HG03060 (cell line): ENCODE measurements around the gene CC2D2B.

Experiments used
- ATAC-seq: cut with Tn5 transposase; IDR thresholded peaks from one replicate; pipeline ENCODE4 v1.9.1; 2021; ENCODE audit warnings: low read depth, moderate number of reproducible peaks; ENCODE audit not compliant: unreplicated experiment

Gene CC2D2B

GRCh38 chr10:96074776-96075175 lies 167.0 kb downstream of the CC2D2B start:
- no peak for ATAC-seq

DNA sequence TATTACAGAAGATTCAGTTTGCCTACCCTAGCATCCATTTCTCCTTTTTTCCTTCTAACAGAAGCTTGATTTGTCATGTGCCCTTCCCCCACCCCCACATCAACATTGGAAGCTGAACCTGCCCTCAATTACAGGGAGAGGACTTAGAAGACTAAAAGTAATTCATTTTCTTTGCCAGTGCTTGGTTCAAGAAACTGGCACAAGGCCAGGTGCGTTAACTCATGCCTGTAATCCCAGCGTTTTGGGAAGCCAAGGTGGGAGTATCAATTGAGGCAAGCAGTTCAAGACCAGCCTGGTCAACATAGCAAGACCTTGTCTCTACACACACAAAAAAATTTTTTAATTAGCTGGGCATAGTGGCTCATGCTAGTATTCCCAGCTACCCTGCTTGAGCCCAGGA lies 168.2 kb downstream of the CC2D2B start:
- ATAC-seq: no peak

GRCh38 chr10:96077156-96077555 lies 169.4 kb downstream of the CC2D2B start:
- no peak for ATAC-seq

- ATAC-seq: no peak
Measured at GRCh38 chr10:96082153-96082552, 174.4 kb downstream of the CC2D2B start.
